Keratinocyte (primary cell): ENCODE data around the gene XIRP1. TPM values are rescaled to one million over a fixed set of nuclear protein-coding genes. Genes with fewer than 3 reads are reported as not detected.

Experiments
- DNase-seq: peaks from one replicate; pipeline ENCODE4 v3.0.0-alpha.2; 2011; ENCODE audit warnings: low read depth, missing footprints, low spot score
- FAIRE-seq: peaks from 2 replicates; lab custom pipeline; 2011; peaks lifted over from hg19 to GRCh38; lab: Jason Lieb, UNC
- H2AFZ ChIP-seq: 2 replicates; pipeline ENCODE4 v1.6.0; 2012; ENCODE audit warnings: low read length, control low read depth, inconsistent platforms; ENCODE audit not compliant: control insufficient read depth
- H3K27ac ChIP-seq: 2 replicates; pipeline ENCODE4 v1.5.1; 2011; ENCODE audit warnings: low read length; ENCODE audit not compliant: control insufficient read depth, insufficient read depth
- H3K27me3 ChIP-seq: 3 replicates; pipeline ENCODE4 v1.6.0; 2011; ENCODE audit warnings: low read length; ENCODE audit not compliant: control insufficient read depth, insufficient read depth; ENCODE audit errors: extremely low read depth
- H3K36me3 ChIP-seq, 2 experiments: 2 replicates in 1 of 2; 3 replicates in 1 of 2; pipeline ENCODE4 v1.5.1; 2011; ENCODE audit warnings: low read length in 2 of 2, mild to moderate bottlenecking in 1 of 2; ENCODE audit not compliant: control insufficient read depth in 2 of 2, insufficient read depth in 2 of 2; ENCODE audit errors: extremely low read depth in 1 of 2
- H3K4me1 ChIP-seq: 3 replicates; pipeline ENCODE4 v1.5.1; 2011; ENCODE audit warnings: low read length; ENCODE audit not compliant: control insufficient read depth, insufficient read depth; ENCODE audit errors: extremely low read depth
- H3K4me2 ChIP-seq: 3 replicates; pipeline ENCODE4 v1.6.0; 2011; ENCODE audit warnings: low read depth, low read length; ENCODE audit not compliant: control insufficient read depth, insufficient read depth; ENCODE audit errors: extremely low read depth
- H3K4me3 ChIP-seq, 3 experiments: fragments of 200-600 bp in 1 of 3; sonication (generic) in 1 of 3; 2 replicates in 2 of 3; 3 replicates in 1 of 3; pipeline ENCODE4 v1.5.1; 2011 to 2016; ENCODE audit warnings: low read length in 3 of 3, mild to moderate bottlenecking in 3 of 3, control low read depth in 2 of 3, inconsistent platforms in 1 of 3, low read depth in 1 of 3, mixed read lengths in 1 of 3, mixed run types in 1 of 3, moderate library complexity in 1 of 3; ENCODE audit not compliant: control insufficient read depth in 2 of 3, insufficient read depth in 2 of 3; ENCODE audit errors: extremely low read depth in 1 of 3
- H3K79me2 ChIP-seq: 2 replicates; pipeline ENCODE4 v1.6.0; 2012; ENCODE audit warnings: low read length; ENCODE audit not compliant: control insufficient read depth, insufficient read depth
- H3K9ac ChIP-seq: 3 replicates; pipeline ENCODE4 v1.6.0; 2011; ENCODE audit warnings: low read length; ENCODE audit not compliant: control insufficient read depth, insufficient read depth; ENCODE audit errors: extremely low read depth
- H3K9me1 ChIP-seq: 3 replicates; pipeline ENCODE4 v1.6.0; 2011; ENCODE audit warnings: low read length; ENCODE audit not compliant: control insufficient read depth, insufficient read depth; ENCODE audit errors: extremely low read depth
- H3K9me3 ChIP-seq: 2 replicates; pipeline ENCODE4 v1.5.1; 2012; ENCODE audit warnings: low read depth, low read length; ENCODE audit not compliant: control insufficient read depth
- H4K20me1 ChIP-seq: 3 replicates; pipeline ENCODE4 v1.6.0; 2011; ENCODE audit warnings: low read length; ENCODE audit not compliant: control insufficient read depth, insufficient read depth; ENCODE audit errors: extremely low read depth
- CTCF ChIP-seq, 3 experiments: IDR thresholded peaks in 1 of 3; conservative IDR thresholded peaks in 1 of 3; optimal IDR thresholded peaks in 1 of 3; 2 replicates in 2 of 3; 3 replicates in 1 of 3; pipeline versions ENCODE3 to v1.5.1; 2011; ENCODE audit warnings: low read length in 3 of 3, mild to moderate bottlenecking in 3 of 3, moderate library complexity in 2 of 3, control low read depth in 1 of 3, inconsistent platforms in 1 of 3; ENCODE audit not compliant: insufficient read depth in 2 of 3; ENCODE audit errors: extremely low read depth in 1 of 3
- EZH2 ChIP-seq: IDR thresholded peaks from one replicate; pipeline ENCODE4 v1.6.1; 2012; ENCODE audit warnings: inconsistent platforms, mild to moderate bottlenecking, low read length, moderate library complexity
- dilution Hi-C: fragments of 300-500 bp; cut with MboI; formaldehyde crosslinking; loops from one replicate; pipeline ENCODE4 v1.7.0; 2020; ENCODE audit warnings: low sequenced_read_pairs; ENCODE audit not compliant: extremely low pct_ligation_motif_present
- polyA plus RNA-seq, 5 experiments: library from polyadenylated mRNA; depleted of rRNA in 3 of 5; stranded (reverse) in 3 of 5; stranded (forward) in 1 of 5; unstranded in 1 of 5; fragments of >200 nt; gene quantifications; 1 replicate in 1 of 5; 2 replicates in 3 of 5; 3 replicates in 1 of 5; pipeline versions ENCODE4 v1.2.1 to v1.2.3, GENCODE V29; 2011 to 2012; ENCODE audit warnings: missing spikeins in 2 of 5, low read depth in 1 of 5, low replicate concordance in 1 of 5

XIRP1 gene
- polyA plus RNA-seq, 1 donor (not counting 4 experiments of a cell fraction or from before 2014, with no cell fraction given), result not detected

- H3K4me2 ChIP-seq, result no peak overlapping the region
- H3K36me3 ChIP-seq, result no peaks in the 10 kb centered on the region
- H3K4me1 ChIP-seq, result peaks cover 3% of the 10 kb centered on the region
- dilution Hi-C loops, result no loop called here
- no peaks in the 10 kb centered on the region for H3K9me1 ChIP-seq
- no peak overlapping the region for H3K4me3 ChIP-seq
- FAIRE-seq, result no peak
- no peak for DNase-seq
- TF ChIP-seq CTCF (optimal IDR thresholded peaks at IDR 0.05 in 1 of 3, IDR thresholded peaks at IDR 0.05 in 1 of 3, conservative IDR thresholded peaks at IDR 0.05 in 1 of 3; ENCODE audit: extremely low read depth in 1 of 3, insufficient read depth in 2 of 3, low read length in 3 of 3) (no peak), EZH2 (no peak)
- no peaks in the 10 kb centered on the region for H3K79me2 ChIP-seq
- no peak overlapping the region for H2AFZ ChIP-seq
- H3K27ac ChIP-seq, result no peak overlapping the region
- H3K9ac ChIP-seq, result no peak overlapping the region
- peaks cover 26% of the 10 kb centered on the region for H3K27me3 ChIP-seq
- H3K9me3 ChIP-seq, result no peaks in the 10 kb centered on the region
- no peaks in the 10 kb centered on the region for H4K20me1 ChIP-seq
Observed at GRCh38 chr3:39232859-39233258, 40.5 kb upstream of the XIRP1 start.

- H3K9me3 ChIP-seq, result no peaks in the 10 kb centered on the region
- no peaks in the 10 kb centered on the region for H3K79me2 ChIP-seq
- no peak overlapping the region for H3K9ac ChIP-seq
- no peak for TF ChIP-seq EZH2
- TF ChIP-seq CTCF (optimal IDR thresholded peaks at IDR 0.05 in 1 of 3, IDR thresholded peaks at IDR 0.05 in 1 of 3, conservative IDR thresholded peaks at IDR 0.05 in 1 of 3; ENCODE audit: extremely low read depth in 1 of 3, insufficient read depth in 2 of 3, low read length in 3 of 3), result no peak
- no peak overlapping the region for H3K4me3 ChIP-seq
- H3K4me2 ChIP-seq, result no peak overlapping the region
- H3K27me3 ChIP-seq, result peaks cover 20% of the 10 kb centered on the region
- peaks cover 3% of the 10 kb centered on the region for H3K4me1 ChIP-seq
- FAIRE-seq (no peak), DNase-seq (no peak)
- H3K9me1 ChIP-seq, result no peaks in the 10 kb centered on the region
- H2AFZ ChIP-seq, result no peak overlapping the region
- dilution Hi-C loops, result no loop called here
- H4K20me1 ChIP-seq, result no peaks in the 10 kb centered on the region
- no peaks in the 10 kb centered on the region for H3K36me3 ChIP-seq
- no peak overlapping the region for H3K27ac ChIP-seq
Observed at GRCh38 chr3:39230453-39230852, 38.1 kb upstream of the XIRP1 start.
